Sigmoid colon (tissue), 7 donors: ENCODE measurements around the gene PI4KA. TPM values are rescaled to one million over a fixed set of nuclear protein-coding genes. Genes with fewer than 3 reads are reported as not detected.

ENCODE experiments used
- DNase-seq: peaks from one replicate; pipeline ENCODE4 v3.0.0-alpha.2; 2019
- H3K27ac ChIP-seq, 4 donors: fragments of 200-600 bp; sonication (generic); one replicate each; pipeline ENCODE4 v1.5.1; 2016 to 2019; ENCODE audit warnings: mild to moderate bottlenecking in 1 of 4
- H3K27me3 ChIP-seq, 3 donors: fragments of 200-600 bp; sonication (generic); one replicate each; pipeline ENCODE4 v1.5.1; 2019; ENCODE audit warnings: mild to moderate bottlenecking in 1 of 3
- H3K36me3 ChIP-seq, 4 donors: fragments of 200-600 bp; sonication (generic); one replicate each; pipeline ENCODE4 v1.5.1; 2016 to 2019
- H3K4me1 ChIP-seq, 4 donors: fragments of 200-600 bp; sonication (generic); one replicate each; pipeline ENCODE4 v1.5.1; 2017 to 2019
- H3K4me3 ChIP-seq, 4 donors: fragments of 200-600 bp; sonication (generic); one replicate each; pipeline ENCODE4 v1.5.1; 2017 to 2019; ENCODE audit warnings: mild to moderate bottlenecking in 2 of 4, moderate library complexity in 1 of 4
- H3K9me3 ChIP-seq, 4 donors: fragments of 200-600 bp in 3 of 4; sonication (generic) in 3 of 4; one replicate each; pipeline versions ENCODE4 v1.5.1 to v1.6.1; 2013 to 2019
- CTCF ChIP-seq, 4 experiments: fragments of 450-650 bp in 3 of 4; fragments of 200-600 bp in 1 of 4; IDR thresholded peaks; one replicate each; pipeline ENCODE4 v1.5.1; 2016 to 2019; ENCODE audit warnings: antibody characterized with exemption in 4 of 4, mild to moderate bottlenecking in 3 of 4, moderate library complexity in 2 of 4
- EP300 ChIP-seq, 4 donors: sonication (generic); formaldehyde crosslinking; IDR thresholded peaks; one replicate each; pipeline ENCODE4 v1.6.1; 2017; ENCODE audit warnings: antibody characterized with exemption in 4 of 4
- POLR2A ChIP-seq, 2 donors: fragments of 450-650 bp; IDR thresholded peaks; one replicate each; pipeline ENCODE4 v1.6.1; 2016; ENCODE audit warnings: antibody characterized with exemption in 2 of 2, mild to moderate bottlenecking in 2 of 2, moderate library complexity in 2 of 2
- POLR2AphosphoS5 ChIP-seq, 4 donors: sonication (generic); formaldehyde crosslinking; IDR thresholded peaks; one replicate each; pipeline ENCODE4 v1.6.1; 2017; ENCODE audit warnings: antibody characterized with exemption in 4 of 4
- WGBS, 2 donors: extraction: QIAGEN DNeasy Blood & Tissue Kit; methylation state at CpG; one replicate each; pipeline ENCODE4 v1.1.7; 2013; 5-methylcytosine and 5-hydroxymethylcytosine counted together
- intact Hi-C: fragments of 100-400 bp; cut with DNase I; formaldehyde crosslinking; loops from one replicate; pipeline ENCODE4 v1.15.1; 2023
- polyA plus RNA-seq, 3 donors: library from polyadenylated mRNA; stranded (reverse); fragments of 200-250 nt; gene quantifications; one replicate each; pipeline ENCODE4 v1.2.3, GENCODE V29; 2013
- total RNA-seq, 4 donors: library from RNA; depleted of rRNA; stranded (reverse); fragments of >200 nt; gene quantifications; one replicate each; pipeline ENCODE4 v1.1.0, GENCODE V29; 2016
- donor health status: healthy with polysubstance abuse.
- donor health status: Bipolar disorder and iron deficiency.
- donor health status: healthy.

PI4KA gene
- total and polyA plus RNA-seq, 7 donors = 26.1 to 137 (median 63.5) TPM

GRCh38 chr22:20857838-20858614 is 585 bp downstream of the PI4KA start:
- DNase-seq = peak; percentile 95
- Histone ChIP-seq H3K27me3 (no peaks in the 10 kb centered on the region), H3K27ac (peak overlapping the region; percentile 90 to 97 (median 93)), H3K36me3 (no peaks in the 10 kb centered on the region), H3K4me1 (peaks cover 0 to 42% (median 38%) of the 10 kb centered on the region in 4 donors), H3K9me3 (no peaks in the 10 kb centered on the region), H3K4me3 (peak overlapping the region; percentile 65 to 97 (median 74))
- intact Hi-C loops = loop anchor here (2.0 kb wide), 1 partner anchor 143 kb away; no protein-coding TSS in a partner anchor
- 1 to 2% methylated on average over 38 of the region's 38 CpGs for WGBS, 2 donors
- TF ChIP-seq POLR2A (IDR thresholded peaks at IDR 0.05) (no peak), EP300 (IDR thresholded peaks at IDR 0.05) (no peak), CTCF (IDR thresholded peaks at IDR 0.05) (no peak), POLR2AphosphoS5 (IDR thresholded peaks at IDR 0.05) (no peak)

GRCh38 chr22:20857247-20857643 is 1.4 kb downstream of the PI4KA start:
- peak overlapping the region; percentile 90 to 97 (median 93) for H3K27ac ChIP-seq
- no peaks in the 10 kb centered on the region for H3K27me3 ChIP-seq
- H3K36me3 ChIP-seq = no peaks in the 10 kb centered on the region
- DNase-seq = no peak
- WGBS, 2 donors = 72 to 74% methylated on average over 7 of the region's 7 CpGs
- intact Hi-C loops = no loop called here
- peak overlapping the region in 3 of 4 donors; percentile 65 to 97 (median 71) for H3K4me3 ChIP-seq
- H3K9me3 ChIP-seq = no peaks in the 10 kb centered on the region
- no peak for TF ChIP-seq POLR2A (IDR thresholded peaks at IDR 0.05)
- no peak for TF ChIP-seq POLR2AphosphoS5 (IDR thresholded peaks at IDR 0.05)
- no peak for TF ChIP-seq EP300 (IDR thresholded peaks at IDR 0.05)
- TF ChIP-seq CTCF (IDR thresholded peaks at IDR 0.05) = no peak
- peaks cover 0 to 49% (median 43%) of the 10 kb centered on the region in 4 donors for H3K4me1 ChIP-seq

DNA sequence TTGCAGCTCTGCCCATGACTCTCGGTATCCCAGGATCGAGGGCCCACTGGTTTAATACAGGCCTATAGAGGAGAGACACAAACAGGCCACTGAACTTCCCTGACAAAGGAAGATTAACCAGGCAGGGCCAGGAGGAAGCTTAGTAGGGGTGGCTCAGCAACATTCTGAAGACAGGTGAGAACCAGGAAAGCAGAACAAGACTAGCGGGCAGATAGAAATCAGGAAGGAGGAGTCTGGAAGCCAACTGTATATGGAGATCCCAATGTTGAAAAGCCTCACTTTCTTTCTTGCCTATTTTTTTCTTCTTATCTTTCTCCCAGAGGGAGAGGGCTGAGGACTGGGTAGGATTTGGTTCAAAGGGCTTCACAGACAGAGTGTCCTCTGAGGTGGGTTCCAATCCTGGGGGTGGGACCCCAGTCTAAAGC is 5.4 kb downstream of the PI4KA start:
- H3K4me1 ChIP-seq = peaks cover 0 to 37% (median 33%) of the 10 kb centered on the region in 4 donors
- H3K4me3 ChIP-seq = no peak overlapping the region
- no peak for DNase-seq
- no peaks in the 10 kb centered on the region for H3K36me3 ChIP-seq
- no peak overlapping the region for H3K27ac ChIP-seq
- intact Hi-C loops = no loop called here
- H3K27me3 ChIP-seq = no peaks in the 10 kb centered on the region
- 88 to 94% methylated on average over 3 of the region's 3 CpGs for WGBS, 2 donors
- H3K9me3 ChIP-seq = no peaks in the 10 kb centered on the region
- TF ChIP-seq EP300 (IDR thresholded peaks at IDR 0.05) (no peak), POLR2A (IDR thresholded peaks at IDR 0.05) (no peak), CTCF (IDR thresholded peaks at IDR 0.05) (no peak), POLR2AphosphoS5 (IDR thresholded peaks at IDR 0.05) (no peak)

DNA sequence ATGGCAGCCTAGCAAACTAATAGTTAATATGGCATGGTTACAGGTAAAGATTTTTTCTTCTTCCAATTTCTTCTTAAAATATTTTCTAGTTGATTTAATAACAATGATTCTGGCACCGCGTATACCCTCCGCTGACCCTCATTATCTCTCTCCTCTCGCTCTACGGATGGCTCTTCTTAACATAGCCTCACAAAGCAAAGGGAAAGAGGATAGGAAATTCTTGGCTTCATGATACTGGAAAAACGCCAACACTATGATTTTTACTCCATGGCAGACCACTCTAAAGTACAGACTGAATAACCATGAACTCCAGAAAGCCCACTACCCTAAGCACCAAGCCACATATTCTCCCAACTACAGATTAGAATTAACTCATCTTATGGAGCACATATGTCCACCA is 6.1 kb downstream of the PI4KA start:
- H3K36me3 ChIP-seq = no peaks in the 10 kb centered on the region
- H3K27me3 ChIP-seq = no peaks in the 10 kb centered on the region
- TF ChIP-seq EP300 (IDR thresholded peaks at IDR 0.05) = no peak
- no peak for TF ChIP-seq POLR2AphosphoS5 (IDR thresholded peaks at IDR 0.05)
- TF ChIP-seq CTCF (IDR thresholded peaks at IDR 0.05) = no peak
- no peak for TF ChIP-seq POLR2A (IDR thresholded peaks at IDR 0.05)
- WGBS, 2 donors = 85 to 96% methylated on average over 6 of the region's 6 CpGs
- intact Hi-C loops = no loop called here
- no peak overlapping the region for H3K4me3 ChIP-seq
- H3K4me1 ChIP-seq = peaks cover 0 to 33% (median 28%) of the 10 kb centered on the region in 4 donors
- H3K9me3 ChIP-seq = no peaks in the 10 kb centered on the region
- no peak for DNase-seq
- H3K27ac ChIP-seq = no peak overlapping the region
